Lower leg skin (tissue), 4 donors: ENCODE results near the gene TMEM164. TPM values are rescaled to one million over a fixed set of nuclear protein-coding genes. Genes with fewer than 3 reads are reported as not detected.
A peak's percentile ranks its signal among the peaks of the same experiment; 100 is the strongest.
"Not testable (repeated sequence)": the region's sequence is repeated elsewhere in the genome, so short reads cannot be mapped to it uniquely, and the experiment has no call there.

Experiments
- DNase-seq, 2 donors: peaks; one replicate each; pipeline ENCODE4 v3.0.0-alpha.2; 2019; ENCODE audit warnings: low spot score in 2 of 2
- H3K4me3 ChIP-seq: fragments of 200-600 bp; sonication (generic); 2 replicates; pipeline ENCODE4 v1.5.1; 2017; ENCODE audit warnings: mild to moderate bottlenecking, low read depth; ENCODE audit not compliant: poor library complexity, severe bottlenecking
- POLR2A ChIP-seq, 2 donors: fragments of 450-650 bp; IDR thresholded peaks; one replicate each; pipeline ENCODE4 v1.6.1; 2016 to 2017; ENCODE audit warnings: antibody characterized with exemption in 2 of 2, mild to moderate bottlenecking in 1 of 2, moderate library complexity in 1 of 2
- WGBS, 2 donors: methylation state at CpG; one replicate each; pipeline ENCODE4 v1.1.5; 2018; 5-methylcytosine and 5-hydroxymethylcytosine counted together
- intact Hi-C: fragments of 100-400 bp; cut with DNase I; formaldehyde crosslinking; loops from one replicate; pipeline ENCODE4 v1.15.0; 2023; ENCODE audit warnings: low total_unique reads
- total RNA-seq, 4 donors: library from RNA; depleted of rRNA; stranded (reverse); fragments of >200 nt; gene quantifications; one replicate each; pipeline ENCODE4 v1.1.0, GENCODE V29; 2016
- TF ChIP-seq, protein P1 (sequence below), 3 donors: fragments of 450-650 bp; IDR thresholded peaks; one replicate each; pipeline ENCODE4 v1.5.1; 2016; ENCODE audit warnings: antibody characterized with exemption in 3 of 3, mild to moderate bottlenecking in 3 of 3, moderate library complexity in 2 of 3

Gene TMEM164
- total RNA-seq, 4 donors from 2014 or later = 39.4 to 73.2 (median 60.8) TPM

- no peak for DNase-seq
- no peak for TF ChIP-seq POLR2A (IDR thresholded peaks at IDR 0.05)
- TF ChIP-seq, protein P1, sequence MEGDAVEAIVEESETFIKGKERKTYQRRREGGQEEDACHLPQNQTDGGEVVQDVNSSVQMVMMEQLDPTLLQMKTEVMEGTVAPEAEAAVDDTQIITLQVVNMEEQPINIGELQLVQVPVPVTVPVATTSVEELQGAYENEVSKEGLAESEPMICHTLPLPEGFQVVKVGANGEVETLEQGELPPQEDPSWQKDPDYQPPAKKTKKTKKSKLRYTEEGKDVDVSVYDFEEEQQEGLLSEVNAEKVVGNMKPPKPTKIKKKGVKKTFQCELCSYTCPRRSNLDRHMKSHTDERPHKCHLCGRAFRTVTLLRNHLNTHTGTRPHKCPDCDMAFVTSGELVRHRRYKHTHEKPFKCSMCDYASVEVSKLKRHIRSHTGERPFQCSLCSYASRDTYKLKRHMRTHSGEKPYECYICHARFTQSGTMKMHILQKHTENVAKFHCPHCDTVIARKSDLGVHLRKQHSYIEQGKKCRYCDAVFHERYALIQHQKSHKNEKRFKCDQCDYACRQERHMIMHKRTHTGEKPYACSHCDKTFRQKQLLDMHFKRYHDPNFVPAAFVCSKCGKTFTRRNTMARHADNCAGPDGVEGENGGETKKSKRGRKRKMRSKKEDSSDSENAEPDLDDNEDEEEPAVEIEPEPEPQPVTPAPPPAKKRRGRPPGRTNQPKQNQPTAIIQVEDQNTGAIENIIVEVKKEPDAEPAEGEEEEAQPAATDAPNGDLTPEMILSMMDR (IDR thresholded peaks at IDR 0.05) = no peak
- intact Hi-C loops = no loop called here
- no peak overlapping the region for H3K4me3 ChIP-seq
Observed at GRCh38 chrX:110145311-110145710, 142.4 kb downstream of the TMEM164 start.

DNA sequence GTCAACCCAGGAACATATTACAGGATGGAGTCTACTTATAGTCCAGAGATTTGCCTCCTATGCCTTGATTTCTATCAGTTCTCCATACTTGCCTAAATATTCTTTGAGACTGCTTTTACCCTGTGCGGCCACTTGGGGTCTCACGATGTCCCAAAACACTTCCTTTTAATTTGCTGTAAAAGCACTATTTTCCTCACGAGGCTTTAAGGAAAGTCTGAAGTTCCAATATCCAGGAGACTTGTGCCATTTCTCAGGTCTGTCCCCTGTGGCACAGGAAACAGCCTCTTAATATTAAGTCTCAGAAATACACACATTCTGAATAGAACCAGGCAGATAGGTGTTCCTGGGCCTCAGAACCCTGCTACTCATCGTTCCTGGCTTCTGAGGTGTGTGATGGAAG lies 142.9 kb downstream of the TMEM164 start:
- intact Hi-C loops = no loop called here
- 12 to 19% methylated on average over 4 of the region's 4 CpGs for WGBS, 2 donors
- no peak overlapping the region for H3K4me3 ChIP-seq
- TF ChIP-seq POLR2A (IDR thresholded peaks at IDR 0.05) = no peak
- TF ChIP-seq, protein P1 (IDR thresholded peaks at IDR 0.05) = no peak
- DNase-seq = no peak

DNA sequence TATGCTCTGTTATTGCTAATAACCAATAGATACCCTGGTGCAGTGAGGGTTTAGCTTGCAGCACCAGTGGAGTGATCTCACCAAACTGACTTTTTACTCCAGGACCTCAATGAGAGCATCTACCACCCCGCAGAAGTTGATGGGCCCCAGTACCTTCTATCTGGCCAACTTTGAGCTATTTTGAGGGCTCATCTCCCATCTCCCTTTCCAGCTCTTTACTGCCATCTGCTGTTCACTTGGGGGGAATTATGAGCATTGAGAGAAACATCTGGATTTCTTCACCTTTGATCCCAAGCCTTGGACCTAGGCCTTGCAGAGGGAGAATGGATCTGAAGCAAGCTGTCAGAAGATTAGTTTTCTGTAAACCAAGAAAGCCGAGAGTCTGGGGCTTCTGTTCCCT lies 143.6 kb downstream of the TMEM164 start:
- no peak for TF ChIP-seq POLR2A (IDR thresholded peaks at IDR 0.05)
- TF ChIP-seq, protein P1 (IDR thresholded peaks at IDR 0.05) = no peak
- H3K4me3 ChIP-seq = no peak overlapping the region
- intact Hi-C loops = no loop called here
- peak in 1 of 2 donors; percentile 21 for DNase-seq
- 16 to 32% methylated on average over 2 of the region's 2 CpGs for WGBS, 2 donors

GRCh38 chrX:110153244-110153643 lies 150.3 kb downstream of the TMEM164 start:
- 81 to 85% methylated on average over 2 of the region's 2 CpGs for WGBS, 2 donors
- no peak overlapping the region for H3K4me3 ChIP-seq
- intact Hi-C loops = no loop called here
- no peak for DNase-seq
- TF ChIP-seq, protein P1 (IDR thresholded peaks at IDR 0.05) = no peak
- TF ChIP-seq POLR2A (IDR thresholded peaks at IDR 0.05) = no peak

- H3K4me3 ChIP-seq = no peak overlapping the region
- no peak for TF ChIP-seq POLR2A (IDR thresholded peaks at IDR 0.05)
- TF ChIP-seq, protein P1 (IDR thresholded peaks at IDR 0.05) = no peak
- 82 to 90% methylated on average over 2 of the region's 2 CpGs for WGBS, 2 donors
- intact Hi-C loops = no loop called here
- no peak for DNase-seq
Observed at GRCh38 chrX:110153896-110154295, 151.0 kb downstream of the TMEM164 start.

GRCh38 chrX:110154328-110154727 lies 151.4 kb downstream of the TMEM164 start:
- H3K4me3 ChIP-seq, DNase-seq, intact Hi-C loops: not testable (repeated sequence)
- whole genome bisulfite sequencing, 2 donors = 69 to 85% methylated on average over 4 to 5 of the region's 5 CpGs
